ENCODE measurements around the gene CBX5.
"Not testable (repeated sequence)": the region's sequence is repeated elsewhere in the genome, so short reads cannot be mapped to it uniquely, and the experiment has no call there.

The CBX5 gene

GRCh38 chr12:54279632-54280467, at the start of gene CBX5:
CBX5 (minus strand) TSS chr12:54280122; CDS start chr12:54257650, 22,472 bp downstream.
- DNase-seq (ENCODE audit: low read depth in 2 of 2): peak; percentile 99

DNA sequence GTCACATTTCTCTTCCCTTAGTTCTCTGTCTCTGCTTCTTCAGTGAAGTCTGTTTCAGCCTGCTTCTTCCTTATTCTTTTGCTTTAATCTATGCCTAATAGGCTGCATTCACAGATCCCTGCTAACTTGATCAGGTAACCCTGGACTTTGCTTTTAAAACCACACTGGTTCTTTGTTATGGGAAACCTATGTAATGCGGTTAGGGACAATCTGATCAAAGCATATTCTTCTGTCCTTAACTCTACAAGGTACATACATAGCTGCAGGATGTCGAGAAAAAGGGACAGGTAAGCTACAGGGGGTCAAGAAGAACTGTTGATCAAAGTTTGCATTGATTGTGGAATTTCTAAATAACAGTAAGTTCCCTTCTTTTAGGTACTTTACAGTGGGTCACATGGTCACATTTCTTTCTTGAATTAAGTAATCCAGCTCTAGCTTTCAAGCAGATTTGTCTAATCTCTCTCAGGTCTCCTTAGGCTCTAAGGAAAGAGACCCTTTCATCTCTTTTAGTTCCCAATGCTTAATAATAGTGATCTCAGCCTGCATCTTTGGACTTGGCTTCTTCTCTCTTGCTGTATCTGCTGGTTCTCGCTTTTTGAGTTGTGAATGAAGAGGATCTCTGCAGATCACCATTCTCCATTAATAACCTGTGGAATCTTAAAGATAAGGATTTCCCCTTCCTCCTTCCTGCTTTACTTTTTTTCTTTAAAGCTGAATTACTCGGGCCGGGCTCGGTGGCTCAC, 48.8 kb upstream of the CBX5 start:
- no peak for DNase-seq (ENCODE audit: low read depth in 2 of 2)

- not testable (repeated sequence) for DNase-seq (ENCODE audit: low read depth in 2 of 2)
Observed at GRCh38 chr12:54325442-54326109, 45.7 kb upstream of the CBX5 start.

DNA sequence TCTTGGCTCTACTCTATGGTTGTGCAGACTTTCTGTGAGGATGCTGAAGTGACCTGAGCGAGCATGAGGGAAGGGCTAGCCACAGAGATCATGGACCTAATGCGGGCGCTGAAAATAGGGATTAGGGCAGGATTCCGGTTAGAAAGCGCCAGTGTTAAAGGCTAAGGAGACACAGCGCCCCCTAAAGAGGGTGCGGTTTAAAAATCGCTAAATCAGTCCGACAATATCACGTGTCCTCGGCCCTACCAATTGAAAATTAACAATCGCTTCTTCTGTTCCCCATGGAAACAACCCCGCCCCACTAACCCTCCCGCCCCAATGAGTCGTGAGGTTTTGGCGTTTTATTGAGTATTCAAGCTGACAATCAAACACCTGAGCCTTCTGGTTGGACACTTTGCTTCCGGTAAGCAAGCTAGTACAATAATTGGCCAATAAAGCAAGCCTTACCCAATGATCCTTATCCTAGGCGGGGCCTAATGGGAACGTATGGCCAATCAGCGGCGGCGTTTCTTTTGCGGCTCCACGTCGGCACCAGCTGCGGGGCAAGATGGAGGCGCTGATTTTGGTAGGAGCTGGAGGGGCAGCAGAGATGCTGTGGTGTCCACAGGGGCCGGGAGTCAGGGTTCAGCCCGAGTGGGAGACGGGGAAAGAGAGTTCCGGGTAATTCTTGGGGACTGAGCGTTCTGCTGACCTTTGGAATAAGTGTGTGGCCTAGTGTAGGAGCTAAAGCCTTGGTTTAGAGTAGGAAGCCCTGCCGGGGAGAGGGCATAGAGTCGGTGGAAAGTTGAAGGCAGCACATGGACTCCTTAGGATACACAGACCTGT, 44.9 kb upstream of the CBX5 start, which contains the start of gene COPZ1:
Gene COPZ1 (plus strand): TSS at position 515 of the 825 bp plus-strand sequence. CDS start 33 bp downstream, at position 548.
- DNase-seq (ENCODE audit: low read depth in 2 of 2): peak; percentile 81 to 85

DNA sequence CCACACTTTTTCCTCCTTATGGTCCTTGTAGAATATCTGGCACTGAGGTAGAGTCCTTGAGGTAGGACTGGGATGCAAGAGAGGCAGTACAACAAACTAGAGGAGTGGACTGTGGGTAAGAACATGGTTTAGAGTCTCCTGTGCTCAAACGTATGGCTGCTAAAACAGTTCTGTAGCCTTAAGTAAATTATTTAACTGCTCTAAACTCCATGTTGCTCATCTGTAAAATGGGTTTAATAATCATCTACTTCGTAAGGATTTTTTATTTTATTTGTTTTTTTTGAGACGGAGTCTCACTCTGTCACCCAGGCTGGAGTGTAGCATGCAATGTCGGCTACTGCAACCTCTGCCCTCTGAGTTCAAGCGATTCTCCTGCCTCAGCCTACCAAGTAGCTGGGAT, 41.4 kb upstream of the CBX5 start:
- DNase-seq (ENCODE audit: low read depth in 2 of 2): no peak

- not testable (repeated sequence) for DNase-seq (ENCODE audit: low read depth in 2 of 2)
Observed at GRCh38 chr12:54312309-54312708, 32.4 kb upstream of the CBX5 start.

GRCh38 chr12:54311051-54311450, 31.1 kb upstream of the CBX5 start:
- no peak for DNase-seq (ENCODE audit: low read depth in 2 of 2)

- DNase-seq (ENCODE audit: low read depth in 2 of 2): no peak
Observed at GRCh38 chr12:54306925-54307741, 27.2 kb upstream of the CBX5 start.

GRCh38 chr12:54304187-54304810, 24.4 kb upstream of the CBX5 start:
- no peak for DNase-seq (ENCODE audit: low read depth in 2 of 2)

GRCh38 chr12:54303640-54304039, 23.7 kb upstream of the CBX5 start:
- no peak for DNase-seq (ENCODE audit: low read depth in 2 of 2)

GRCh38 chr12:54301428-54302048, 21.6 kb upstream of the CBX5 start:
- DNase-seq (ENCODE audit: low read depth in 2 of 2): no peak

GRCh38 chr12:54300732-54301427, 21.0 kb upstream of the CBX5 start, which contains the start of gene NFE2:
NFE2 (minus strand) TSS chr12:54301015; CDS start chr12:54295248, 5,767 bp downstream.
- no peak for DNase-seq (ENCODE audit: low read depth in 2 of 2)

GRCh38 chr12:54300225-54300731, 20.4 kb upstream of the CBX5 start:
- no peak for DNase-seq (ENCODE audit: low read depth in 2 of 2)

GRCh38 chr12:54299515-54300224, 19.7 kb upstream of the CBX5 start:
- DNase-seq (ENCODE audit: low read depth in 2 of 2): no peak

GRCh38 chr12:54298904-54299303, 19.0 kb upstream of the CBX5 start:
- no peak for DNase-seq (ENCODE audit: low read depth in 2 of 2)

DNA sequence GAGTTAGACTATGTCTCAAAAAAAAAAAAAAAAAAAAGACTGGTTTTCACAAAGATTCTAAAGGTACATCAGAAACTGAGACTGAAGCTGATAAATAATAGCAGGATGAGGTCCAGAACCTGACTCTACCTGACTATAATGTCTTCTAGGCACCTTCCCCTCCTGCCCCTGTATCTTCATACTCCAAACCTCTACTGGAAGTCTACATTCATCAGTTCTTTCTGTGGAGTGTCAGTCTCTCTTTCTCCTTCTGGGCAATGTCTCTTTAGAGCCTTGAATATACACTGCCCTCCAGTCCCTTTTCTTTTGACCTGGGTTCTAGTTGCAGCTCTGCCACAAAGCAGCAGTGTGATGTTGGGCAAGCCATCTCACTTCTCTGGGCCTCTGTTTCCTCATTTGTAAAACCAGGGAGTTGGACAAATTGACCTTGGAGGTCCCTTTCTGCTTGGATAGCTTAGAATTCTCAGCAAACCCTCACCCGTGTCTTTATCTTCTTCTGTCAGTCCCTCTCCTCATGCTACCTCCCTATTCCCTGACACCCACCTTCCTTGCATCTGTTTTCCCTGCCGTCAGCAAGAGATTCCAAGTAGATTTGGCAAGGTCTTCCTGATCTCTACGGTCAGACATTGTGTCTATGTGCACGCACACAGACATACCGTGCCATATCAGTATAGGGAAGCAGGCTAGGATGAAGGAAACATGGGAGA, 16.6 kb upstream of the CBX5 start:
- no peak for DNase-seq (ENCODE audit: low read depth in 2 of 2)

- no peak for DNase-seq (ENCODE audit: low read depth in 2 of 2)
Observed at GRCh38 chr12:54294953-54295566, 15.1 kb upstream of the CBX5 start.
